OCI-LY3 (cell line): ENCODE measurements around the gene QDPR.

Experiments used
- H2AFZ ChIP-seq: fragments of 200-600, 300-600 bp; shearing (Covaris generic); 2 replicates; pipeline ENCODE4 v1.6.0; 2014; ENCODE audit warnings: antibody characterized with exemption, low read depth, low read length
- H3K27ac ChIP-seq: fragments of 200-600, 300-600 bp; sonication (generic); 2 replicates; pipeline ENCODE4 v1.5.1; 2014; ENCODE audit warnings: mild to moderate bottlenecking, low read length, moderate library complexity, mixed read lengths
- H3K27me3 ChIP-seq: fragments of 200-600, 300-600 bp; sonication (generic); 2 replicates; pipeline ENCODE4 v1.6.1; 2014; ENCODE audit warnings: low read depth, low read length, mixed read lengths
- H3K36me3 ChIP-seq: fragments of 200-600, 300-600 bp; sonication (generic); replicated peaks from 2 replicates; pipeline ENCODE3; 2014; ENCODE audit warnings: low read depth, low read length, mixed read lengths
- H3K4me1 ChIP-seq: fragments of 300-600, 200-600 bp; sonication (generic); 2 replicates; pipeline ENCODE4 v1.6.1; 2014; ENCODE audit warnings: low read length, mixed read lengths
- H3K4me2 ChIP-seq: fragments of 200-600, 300-600 bp; sonication (generic); 2 replicates; pipeline ENCODE4 v1.6.1; 2014; ENCODE audit warnings: low read length, mixed read lengths
- H3K4me3 ChIP-seq: fragments of 300-600, 200-600 bp; sonication (generic); 2 replicates; pipeline ENCODE4 v1.5.1; 2014; ENCODE audit warnings: antibody characterized with exemption, mild to moderate bottlenecking, low read length, moderate library complexity
- H3K79me2 ChIP-seq: fragments of 300-600, 200-600 bp; shearing (Covaris generic); 2 replicates; pipeline ENCODE4 v1.6.1; 2014; ENCODE audit warnings: mild to moderate bottlenecking, low read length, mixed read lengths
- H3K9ac ChIP-seq: fragments of 300-600, 200-600 bp; shearing (Covaris generic); 2 replicates; pipeline ENCODE4 v1.6.0; 2014; ENCODE audit warnings: mild to moderate bottlenecking, low read length, moderate library complexity
- H3K9me3 ChIP-seq: fragments of 200-600, 300-600 bp; shearing (Covaris generic); 2 replicates; pipeline ENCODE4 v1.6.1; 2014; ENCODE audit warnings: low read length, mixed read lengths; ENCODE audit not compliant: insufficient read depth
- H4K20me1 ChIP-seq: fragments of 200-600, 300-600 bp; sonication (generic); 2 replicates; pipeline ENCODE4 v1.6.1; 2016; ENCODE audit warnings: low read length, mixed read lengths; ENCODE audit not compliant: insufficient read depth
- CTCF ChIP-seq: fragments of 200-600, 300-600 bp; sonication (generic); IDR thresholded peaks from 2 replicates; pipeline ENCODE4 v1.5.1; 2014; ENCODE audit warnings: antibody characterized with exemption, low read length, low read depth
- EZH2phosphoT487 ChIP-seq: fragments of 200-600 bp; shearing (Covaris generic); IDR thresholded peaks from 2 replicates; pipeline ENCODE4 v1.6.1; 2018; ENCODE audit warnings: antibody characterized with exemption, mixed run types, low read depth

QDPR gene

DNA sequence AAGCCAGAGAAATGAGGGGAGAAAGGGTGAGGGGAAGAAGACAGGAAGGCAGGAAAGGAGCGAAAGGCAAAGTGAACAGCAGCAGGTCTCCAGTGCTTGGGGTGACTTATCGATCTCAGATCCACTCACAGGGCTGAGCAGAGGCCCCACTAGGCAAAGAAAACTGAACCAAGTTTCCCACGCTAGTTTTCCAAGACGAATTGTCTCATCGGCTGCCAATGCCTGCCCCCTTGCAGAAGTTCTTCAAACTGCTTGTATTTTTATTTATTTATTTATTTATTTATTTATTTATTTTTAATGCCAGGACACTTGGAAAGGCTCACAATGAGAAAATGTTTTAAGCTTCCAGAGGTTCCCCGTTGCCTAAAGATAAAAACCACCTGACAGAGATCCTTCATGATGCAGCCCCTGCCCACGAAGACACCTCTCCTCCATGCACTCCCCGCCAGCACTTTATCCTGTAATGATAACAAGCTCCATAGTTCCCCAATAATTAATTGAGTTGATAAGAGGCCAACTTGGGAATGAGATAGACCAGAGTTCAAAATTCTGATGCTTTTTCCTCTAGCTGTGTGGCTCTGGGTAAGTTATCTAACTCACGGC lies 43.2 kb downstream of the QDPR start:
- H4K20me1 ChIP-seq = no peaks in the 10 kb centered on the region
- H3K9ac ChIP-seq = no peak overlapping the region
- no peaks in the 10 kb centered on the region for H3K9me3 ChIP-seq
- H3K36me3 ChIP-seq = no peaks in the 10 kb centered on the region
- no peak overlapping the region for H3K27ac ChIP-seq
- H3K4me2 ChIP-seq = no peak overlapping the region
- H3K4me1 ChIP-seq = no peaks in the 10 kb centered on the region
- H3K79me2 ChIP-seq = no peaks in the 10 kb centered on the region
- H2AFZ ChIP-seq = no peak overlapping the region
- no peak for TF ChIP-seq EZH2phosphoT487
- peak; percentile 18 for TF ChIP-seq CTCF
- H3K27me3 ChIP-seq = no peaks in the 10 kb centered on the region
- no peak overlapping the region for H3K4me3 ChIP-seq

- TF ChIP-seq CTCF (no peak), EZH2phosphoT487 (no peak)
- Histone ChIP-seq H4K20me1 (no peaks in the 10 kb centered on the region), H3K27ac (no peak overlapping the region), H3K4me3 (no peak overlapping the region), H3K4me2 (no peak overlapping the region), H3K4me1 (no peaks in the 10 kb centered on the region), H3K9me3 (no peaks in the 10 kb centered on the region), H2AFZ (no peak overlapping the region), H3K27me3 (no peaks in the 10 kb centered on the region), H3K79me2 (no peaks in the 10 kb centered on the region), H3K36me3 (peaks cover 4% of the 10 kb centered on the region), H3K9ac (no peak overlapping the region)
Observed at GRCh38 chr4:17463606-17464005, 48.3 kb downstream of the QDPR start.

- H3K36me3 ChIP-seq = peaks cover 1% of the 10 kb centered on the region
- H3K4me1 ChIP-seq = no peaks in the 10 kb centered on the region
- H3K27me3 ChIP-seq = no peaks in the 10 kb centered on the region
- no peak overlapping the region for H3K4me3 ChIP-seq
- no peak overlapping the region for H3K4me2 ChIP-seq
- H4K20me1 ChIP-seq = no peaks in the 10 kb centered on the region
- no peak for TF ChIP-seq CTCF
- TF ChIP-seq EZH2phosphoT487 = no peak
- H2AFZ ChIP-seq = no peak overlapping the region
- no peaks in the 10 kb centered on the region for H3K79me2 ChIP-seq
- no peak overlapping the region for H3K9ac ChIP-seq
- no peaks in the 10 kb centered on the region for H3K9me3 ChIP-seq
- H3K27ac ChIP-seq = no peak overlapping the region
Observed at GRCh38 chr4:17450269-17450804, 61.6 kb downstream of the QDPR start.

- no peak overlapping the region for H3K4me3 ChIP-seq
- no peaks in the 10 kb centered on the region for H3K36me3 ChIP-seq
- no peaks in the 10 kb centered on the region for H3K27me3 ChIP-seq
- no peaks in the 10 kb centered on the region for H4K20me1 ChIP-seq
- H3K4me1 ChIP-seq = no peaks in the 10 kb centered on the region
- H3K27ac ChIP-seq = no peak overlapping the region
- H3K79me2 ChIP-seq = no peaks in the 10 kb centered on the region
- no peak overlapping the region for H2AFZ ChIP-seq
- H3K9me3 ChIP-seq = no peaks in the 10 kb centered on the region
- no peak overlapping the region for H3K4me2 ChIP-seq
- H3K9ac ChIP-seq = no peak overlapping the region
- no peak for TF ChIP-seq CTCF
- TF ChIP-seq EZH2phosphoT487 = no peak
Observed at GRCh38 chr4:17448689-17449088, 63.2 kb downstream of the QDPR start.
